Stimulated activated CD4-positive, alpha-beta T cell treated with anti-CD3 and anti-CD28 coated beads, Interleukin-12 subunit alpha, Interleukin-12 subunit beta, amount 100 ng/mL, for 48 hours (primary cell): Measurements from ENCODE around the gene ALDOB.
"Not testable (repeated sequence)": the region's sequence is repeated elsewhere in the genome, so short reads cannot be mapped to it uniquely, and the experiment has no call there.

Source experiments
- DNase-seq, 3 donors: peaks; one replicate each; pipeline ENCODE4 v3.0.0-alpha.2; 2020; ENCODE audit warnings: low read depth in 2 of 3, low spot score in 1 of 3

ALDOB gene

GRCh38 chr9:101388507-101388993 is 47.0 kb downstream of the ALDOB start:
- DNase-seq = no peak

GRCh38 chr9:101387871-101388506 is 47.6 kb downstream of the ALDOB start:
- DNase-seq = no peak

DNA sequence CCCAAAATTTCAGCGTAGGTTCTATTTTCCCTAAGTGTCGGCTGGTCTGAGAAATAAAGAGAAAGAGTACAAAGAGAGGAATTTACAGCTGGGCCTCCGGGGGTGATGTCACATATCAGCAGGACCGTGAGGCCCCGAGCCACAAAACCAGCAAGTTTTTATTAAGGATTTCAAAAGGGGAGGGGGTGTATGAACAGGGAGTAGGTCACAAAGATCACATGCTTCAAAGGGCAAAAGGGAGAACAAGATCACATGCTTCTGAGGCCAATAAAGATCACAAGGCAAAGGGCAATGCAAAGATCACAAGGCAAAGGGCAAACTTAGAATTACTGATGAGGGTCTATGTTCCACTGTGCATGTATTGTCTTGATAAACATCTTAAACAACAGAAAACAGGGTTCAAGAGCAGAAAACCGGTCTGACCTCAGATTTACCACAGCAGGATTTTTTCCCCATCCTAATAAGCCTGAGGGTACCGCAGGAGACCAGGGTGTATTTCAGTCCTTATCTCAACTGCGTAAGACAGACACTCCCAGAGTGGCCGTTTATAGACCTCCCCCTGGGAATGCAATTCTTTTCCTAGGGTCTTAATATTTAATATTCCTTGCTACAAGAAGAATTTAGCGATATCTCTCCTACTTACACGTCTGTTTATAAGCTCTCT is 50.6 kb downstream of the ALDOB start, which contains the start of gene BAAT:
BAAT (minus strand) TSS at position 134 of the 664 bp plus-strand sequence. CDS start 13,602 bp downstream, outside the sequence.
- DNase-seq = not testable (repeated sequence)

DNA sequence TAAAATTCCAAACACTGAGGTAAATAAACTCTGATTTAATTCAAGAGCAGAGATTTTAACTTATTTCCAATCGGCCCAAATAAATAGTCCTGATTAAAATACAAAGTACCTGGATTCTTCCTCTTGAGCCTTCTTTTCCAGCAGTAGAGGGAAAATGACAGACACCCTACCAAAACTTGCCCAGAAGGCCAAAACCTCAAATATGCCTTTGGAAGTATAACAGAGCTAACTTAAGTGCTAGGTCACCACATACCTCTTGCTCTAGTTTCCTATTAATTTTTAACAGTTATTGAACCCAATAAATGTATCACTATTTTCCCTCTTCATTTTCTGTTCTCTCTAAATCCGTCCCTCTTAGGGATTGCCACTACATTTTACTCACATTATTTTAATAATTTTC is 52.2 kb downstream of the ALDOB start:
- DNase-seq = no peak

DNA sequence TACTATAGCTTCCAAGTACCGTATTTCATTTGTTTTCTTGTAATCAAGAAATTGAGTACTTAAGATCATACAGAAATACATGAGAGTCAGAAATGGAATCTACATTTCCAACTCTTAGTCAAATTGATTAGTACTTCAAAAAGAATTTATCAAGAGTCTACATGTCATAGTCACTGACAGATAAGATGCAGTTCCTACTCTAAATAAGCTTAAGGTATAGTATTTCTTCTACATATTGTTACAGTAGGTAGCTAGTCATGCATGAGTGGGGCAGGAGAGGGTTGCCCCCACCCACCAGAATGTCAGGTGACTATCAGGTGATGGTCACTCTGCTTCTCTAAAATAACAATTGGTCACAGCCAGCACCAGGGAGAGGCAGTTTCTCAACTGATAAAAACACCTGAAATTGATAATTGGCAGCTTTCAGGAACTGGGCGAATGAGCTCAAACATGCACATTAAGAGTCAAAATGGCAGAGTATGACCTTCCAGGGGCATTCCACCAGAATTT is 53.7 kb downstream of the ALDOB start:
- no peak for DNase-seq

DNA sequence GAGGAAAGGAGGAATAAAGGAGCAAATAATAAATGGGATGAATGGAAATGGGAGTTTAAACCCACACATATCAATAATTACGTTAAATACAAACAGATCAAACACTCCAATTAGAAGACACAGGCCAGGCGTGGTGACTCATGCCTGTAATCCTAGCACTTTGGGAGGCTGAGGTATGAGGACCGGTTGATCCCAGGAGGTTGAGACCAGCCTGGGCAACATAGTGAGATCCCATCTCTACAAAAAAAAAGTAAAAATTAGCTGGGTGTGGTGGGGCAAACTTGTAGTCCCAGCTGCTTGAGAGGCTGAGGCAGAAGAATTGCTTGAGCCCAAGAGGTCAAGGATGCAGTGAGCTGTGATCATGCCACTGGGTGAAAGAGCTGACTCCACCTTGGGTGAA is 54.5 kb downstream of the ALDOB start:
- DNase-seq = no peak

- DNase-seq = no peak
Observed at GRCh38 chr9:101380295-101380694, 55.3 kb downstream of the ALDOB start.

DNA sequence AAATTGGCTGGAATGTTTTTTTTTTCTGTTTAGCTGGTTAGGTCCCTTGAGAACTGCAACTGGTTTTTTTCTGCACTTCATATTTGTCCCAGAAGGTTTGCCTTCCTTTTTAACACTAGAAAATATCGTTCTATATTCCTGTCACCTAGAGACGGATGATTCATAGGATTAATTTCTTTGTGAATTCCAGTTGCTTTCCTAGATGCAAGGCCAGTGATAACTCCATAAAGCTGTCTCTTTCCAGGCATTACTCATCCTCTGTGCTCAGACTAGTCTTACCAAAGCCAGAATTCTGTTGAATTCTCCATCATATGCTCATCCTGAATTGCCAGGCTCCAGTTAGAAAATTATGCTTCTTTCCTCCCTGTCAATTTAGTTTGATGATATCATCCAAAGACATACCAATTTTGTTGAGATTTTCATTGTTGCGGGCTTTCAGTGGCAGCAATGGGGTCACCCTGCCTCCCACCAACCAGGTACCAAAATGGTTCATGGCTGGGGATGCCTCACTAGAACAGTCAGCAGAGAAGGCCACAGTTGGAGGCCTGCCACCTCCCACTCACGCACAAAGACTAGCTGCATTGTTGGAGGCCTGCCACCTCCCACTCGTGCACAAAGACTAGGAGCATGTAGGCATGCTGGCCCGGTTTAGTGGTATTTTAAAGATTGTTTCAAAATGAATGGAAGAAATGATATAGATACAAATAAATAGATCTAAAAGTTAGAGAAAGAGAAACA is 59.3 kb downstream of the ALDOB start:
- DNase-seq = no peak

GRCh38 chr9:101375546-101375945 is 60.0 kb downstream of the ALDOB start:
- no peak for DNase-seq

DNA sequence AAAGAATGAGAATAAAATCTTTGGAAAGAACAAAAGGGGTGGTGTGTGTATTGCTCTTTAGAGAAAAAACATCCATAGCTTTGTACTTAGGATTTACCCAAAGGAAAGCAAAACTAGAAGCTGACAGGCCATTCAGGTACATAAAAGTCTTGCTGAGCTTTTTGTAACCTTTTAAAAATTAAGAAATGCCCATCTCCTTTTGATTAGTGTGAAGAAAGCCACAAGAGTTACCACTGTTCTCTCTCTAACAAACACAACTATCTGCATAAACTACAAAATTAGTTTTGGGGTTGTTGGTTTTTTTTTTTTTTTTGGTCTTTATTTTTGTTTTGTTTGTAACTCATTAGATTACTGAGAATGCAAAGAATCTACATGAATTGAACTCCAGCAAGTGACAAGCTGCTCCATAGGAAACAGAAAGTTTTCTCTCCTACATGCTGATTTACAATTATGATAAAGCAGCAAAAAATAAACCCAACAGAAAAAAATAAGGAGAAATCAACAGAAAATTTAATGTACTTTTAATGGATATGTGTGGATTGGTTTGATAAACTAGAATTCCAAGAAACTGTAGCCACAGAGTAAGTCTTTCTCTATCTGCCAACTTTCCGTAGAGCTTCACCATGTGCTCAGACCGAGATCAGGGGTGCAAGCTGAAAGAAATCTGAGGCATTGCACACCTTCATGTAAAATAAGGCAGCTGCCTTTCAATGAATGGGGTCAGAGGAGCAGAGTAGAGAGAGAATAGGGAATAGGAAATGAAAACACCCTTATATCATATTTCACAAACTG is 63.1 kb downstream of the ALDOB start:
- no peak for DNase-seq

GRCh38 chr9:101371813-101372212 is 63.8 kb downstream of the ALDOB start:
- DNase-seq = no peak
